Astrocyte of the cerebellum (primary cell): ENCODE measurements around the gene HOXA10.

Source experiments
- DNase-seq: peaks from one replicate; pipeline ENCODE4 v3.0.0-alpha.2; 2011; ENCODE audit warnings: low read depth
- H3K4me3 ChIP-seq: 2 replicates; pipeline ENCODE4 v1.5.1; 2011; ENCODE audit warnings: mild to moderate bottlenecking, low read depth, low read length, moderate library complexity
- in situ Hi-C: cut with HindIII; loops from 2 replicates; pipeline ENCODE4 v1.10.0; 2017; ENCODE audit warnings: low sequenced_read_pairs
- TF ChIP-seq, protein P1 (sequence below): IDR thresholded peaks from 2 replicates; pipeline ENCODE4 v1.5.1; 2012; ENCODE audit warnings: low read length, low read depth, moderate library complexity, mild to moderate bottlenecking; ENCODE audit errors: missing control alignments

HOXA10 gene

DNA sequence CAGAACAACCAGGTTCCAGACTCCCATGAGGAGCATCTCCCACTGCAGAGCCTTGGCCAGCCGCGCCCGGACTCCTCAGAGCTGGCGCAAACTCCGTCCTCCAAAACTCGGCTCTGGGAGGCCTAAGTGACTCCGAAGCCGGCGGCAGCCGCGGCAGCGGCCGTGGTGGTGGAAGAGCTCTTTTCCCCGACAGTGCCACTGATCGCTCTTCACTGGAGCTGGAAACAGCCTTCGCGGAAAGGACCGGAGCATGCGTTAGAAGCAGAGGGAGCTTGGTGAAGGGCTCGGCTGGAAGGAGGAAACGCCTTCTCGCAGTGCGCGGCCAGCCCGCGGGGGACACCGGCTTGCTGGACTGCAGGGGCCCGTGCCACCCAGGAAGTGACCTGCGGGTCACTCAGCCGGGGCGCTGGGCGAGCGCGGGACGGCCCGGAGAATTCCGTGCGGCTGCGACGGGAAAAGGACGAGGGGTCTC, 30.8 kb upstream of the HOXA10 start:
- no peak for DNase-seq
- in situ Hi-C loops, result loop anchor here (5.0 to 25.0 kb wide), 2 partner anchors 382 to 707 kb away; no protein-coding TSS in a partner anchor
- TF ChIP-seq, protein P1, sequence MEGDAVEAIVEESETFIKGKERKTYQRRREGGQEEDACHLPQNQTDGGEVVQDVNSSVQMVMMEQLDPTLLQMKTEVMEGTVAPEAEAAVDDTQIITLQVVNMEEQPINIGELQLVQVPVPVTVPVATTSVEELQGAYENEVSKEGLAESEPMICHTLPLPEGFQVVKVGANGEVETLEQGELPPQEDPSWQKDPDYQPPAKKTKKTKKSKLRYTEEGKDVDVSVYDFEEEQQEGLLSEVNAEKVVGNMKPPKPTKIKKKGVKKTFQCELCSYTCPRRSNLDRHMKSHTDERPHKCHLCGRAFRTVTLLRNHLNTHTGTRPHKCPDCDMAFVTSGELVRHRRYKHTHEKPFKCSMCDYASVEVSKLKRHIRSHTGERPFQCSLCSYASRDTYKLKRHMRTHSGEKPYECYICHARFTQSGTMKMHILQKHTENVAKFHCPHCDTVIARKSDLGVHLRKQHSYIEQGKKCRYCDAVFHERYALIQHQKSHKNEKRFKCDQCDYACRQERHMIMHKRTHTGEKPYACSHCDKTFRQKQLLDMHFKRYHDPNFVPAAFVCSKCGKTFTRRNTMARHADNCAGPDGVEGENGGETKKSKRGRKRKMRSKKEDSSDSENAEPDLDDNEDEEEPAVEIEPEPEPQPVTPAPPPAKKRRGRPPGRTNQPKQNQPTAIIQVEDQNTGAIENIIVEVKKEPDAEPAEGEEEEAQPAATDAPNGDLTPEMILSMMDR, result no peak
- no peak overlapping the region for H3K4me3 ChIP-seq

DNA sequence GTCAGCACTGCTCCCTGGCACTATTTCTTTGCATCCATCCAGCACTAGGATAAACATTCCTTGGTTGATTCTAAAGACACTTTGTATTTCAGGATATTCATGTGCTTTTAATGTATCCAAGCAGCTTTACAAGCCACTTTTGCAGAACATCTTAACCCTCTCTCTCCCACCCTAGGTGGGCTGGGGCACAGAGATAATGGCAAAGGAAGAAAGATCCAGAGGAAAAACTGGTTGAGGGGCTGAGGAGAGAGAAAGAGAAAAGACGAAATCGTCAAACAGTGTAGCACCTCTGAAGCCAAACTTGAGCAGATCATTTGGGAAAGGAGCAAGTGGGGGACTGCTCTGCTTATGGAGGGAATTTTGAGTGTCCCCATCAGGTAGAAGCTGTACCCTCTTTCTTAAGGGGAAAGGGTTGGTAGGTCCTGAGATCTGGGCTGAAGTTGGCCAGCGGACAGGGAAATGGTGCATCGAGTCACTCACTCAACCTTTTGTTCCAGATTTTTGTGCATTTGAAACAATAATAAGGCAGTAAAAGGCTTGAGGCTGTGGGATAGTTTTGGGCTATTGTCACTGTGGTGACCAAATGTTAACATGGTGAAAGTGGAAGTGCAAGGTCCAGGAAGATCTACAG, 30.0 kb upstream of the HOXA10 start:
- TF ChIP-seq, protein P1, result no peak
- no peak overlapping the region for H3K4me3 ChIP-seq
- in situ Hi-C loops, result loop anchor here (25.0 kb wide), 1 partner anchor 383 kb away; no protein-coding TSS in a partner anchor
- no peak for DNase-seq

- TF ChIP-seq, protein P1, result no peak
- DNase-seq, result no peak
- in situ Hi-C loops, result loop anchor here (25.0 kb wide), 1 partner anchor 384 kb away; no protein-coding TSS in a partner anchor
- no peak overlapping the region for H3K4me3 ChIP-seq
Measured at GRCh38 chr7:27203365-27203953, 29.3 kb upstream of the HOXA10 start.

DNA sequence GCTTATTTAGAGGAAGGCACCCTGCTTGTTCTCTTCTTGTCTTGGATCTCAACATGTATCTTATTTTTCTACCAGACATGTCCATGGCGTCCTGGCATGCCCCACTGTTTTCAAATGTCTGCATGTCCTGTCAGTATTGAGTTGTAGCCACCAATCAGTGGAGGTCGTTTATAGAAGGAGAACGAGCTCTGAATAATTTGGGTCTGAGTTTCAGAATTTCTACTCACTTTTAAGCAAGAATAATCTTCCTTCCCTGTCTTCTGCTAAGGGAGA, 28.7 kb upstream of the HOXA10 start:
- TF ChIP-seq, protein P1, result no peak
- no peak for DNase-seq
- in situ Hi-C loops, result loop anchor here (25.0 kb wide), 1 partner anchor 385 kb away; no protein-coding TSS in a partner anchor
- no peak overlapping the region for H3K4me3 ChIP-seq

- no peak overlapping the region for H3K4me3 ChIP-seq
- TF ChIP-seq, protein P1, result no peak
- no peak for DNase-seq
- in situ Hi-C loops, result loop anchor here (25.0 kb wide), 1 partner anchor 385 kb away; no protein-coding TSS in a partner anchor
Measured at GRCh38 chr7:27202018-27202861, 28.1 kb upstream of the HOXA10 start.

DNA sequence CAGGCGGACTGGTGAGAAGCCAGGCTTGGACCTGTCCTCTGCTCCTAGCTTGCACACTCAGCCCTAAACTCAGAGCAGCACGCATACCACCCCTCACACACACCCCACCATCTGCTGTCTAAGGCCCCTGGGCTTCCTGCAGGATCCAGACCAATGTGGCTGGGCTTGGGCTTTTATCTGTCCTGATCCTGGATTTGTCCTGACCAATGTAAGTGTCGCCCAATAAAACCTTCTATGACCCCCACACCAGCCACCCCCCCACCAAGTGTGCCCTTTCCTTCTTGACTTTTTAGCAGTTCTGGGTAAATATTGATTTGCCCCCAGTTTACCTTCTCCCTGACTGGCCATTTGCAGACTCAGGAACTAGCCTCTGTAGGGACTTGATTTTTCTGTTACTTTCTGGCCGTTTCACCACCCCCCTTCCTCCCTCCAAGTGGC, 27.5 kb upstream of the HOXA10 start:
- in situ Hi-C loops, result loop anchor here (25.0 kb wide), 1 partner anchor 386 kb away; no protein-coding TSS in a partner anchor
- H3K4me3 ChIP-seq, result no peak overlapping the region
- DNase-seq, result no peak
- TF ChIP-seq, protein P1, result no peak
